H9 (cell line): ENCODE data around the gene SERTAD1. TPM values are rescaled to one million over a fixed set of nuclear protein-coding genes. Genes with fewer than 3 reads are reported as not detected.
A peak's percentile ranks its signal among the peaks of the same experiment; 100 is the strongest.
"Not testable (repeated sequence)": the region's sequence is repeated elsewhere in the genome, so short reads cannot be mapped to it uniquely, and the experiment has no call there.

Experiments
- DNase-seq: peaks from one replicate; pipeline ENCODE4 v3.0.0-alpha.2; 2017
- H2AFZ ChIP-seq: one replicate; pipeline ENCODE4 v1.6.1; 2013; ENCODE audit warnings: mild to moderate bottlenecking, low read length, control low read depth, moderate library complexity
- H2AK5ac ChIP-seq: 2 replicates; pipeline ENCODE4 v1.6.1; 2013; ENCODE audit warnings: low read length, control low read depth, mixed read lengths; ENCODE audit not compliant: insufficient read length
- H2BK120ac ChIP-seq: one replicate; pipeline ENCODE4 v1.6.1; 2013; ENCODE audit warnings: low read depth, mild to moderate bottlenecking, low read length, control low read depth, inconsistent platforms; ENCODE audit not compliant: poor library complexity, severe bottlenecking
- H2BK12ac ChIP-seq: 2 replicates; pipeline ENCODE4 v1.6.1; 2013; ENCODE audit warnings: low read length, control low read depth, mixed read lengths, low read depth; ENCODE audit not compliant: insufficient read length
- H2BK15ac ChIP-seq: 2 replicates; pipeline ENCODE4 v1.6.1; 2013; ENCODE audit warnings: low read depth, low read length, control low read depth
- H2BK20ac ChIP-seq: one replicate; pipeline ENCODE4 v1.6.1; 2013; ENCODE audit warnings: low read depth, mild to moderate bottlenecking, low read length, control low read depth, inconsistent platforms; ENCODE audit not compliant: poor library complexity, severe bottlenecking
- H2BK5ac ChIP-seq: 2 replicates; pipeline ENCODE4 v1.6.1; 2013; ENCODE audit warnings: low read length, control low read depth, mixed read lengths; ENCODE audit not compliant: insufficient read length
- H3K14ac ChIP-seq: 2 replicates; pipeline ENCODE4 v1.6.1; 2013; ENCODE audit warnings: low read length, control low read depth; ENCODE audit not compliant: insufficient read depth
- H3K18ac ChIP-seq: 2 replicates; pipeline ENCODE4 v1.6.1; 2013; ENCODE audit warnings: low read depth, mild to moderate bottlenecking, mixed read lengths, low read length, control low read depth; ENCODE audit not compliant: insufficient read length
- H3K23ac ChIP-seq: 2 replicates; pipeline ENCODE4 v1.6.1; 2013; ENCODE audit warnings: low read length, control low read depth, mixed read lengths, low read depth; ENCODE audit not compliant: insufficient read length
- H3K23me2 ChIP-seq: 2 replicates; pipeline ENCODE4 v1.6.1; 2013; ENCODE audit warnings: low read depth, mild to moderate bottlenecking, mixed read lengths, low read length, control low read depth; ENCODE audit not compliant: insufficient read length, poor library complexity, severe bottlenecking
- H3K27ac ChIP-seq: 2 replicates; pipeline ENCODE4 v1.5.1; 2013; ENCODE audit warnings: low read length, control low read depth, mixed read lengths, low read depth; ENCODE audit not compliant: insufficient read length
- H3K27me3 ChIP-seq: 2 replicates; pipeline ENCODE4 v1.6.1; 2013; ENCODE audit warnings: low read length, control low read depth, inconsistent platforms; ENCODE audit not compliant: insufficient read depth
- H3K4ac ChIP-seq: 2 replicates; pipeline ENCODE4 v1.6.1; 2013; ENCODE audit warnings: low read depth, mild to moderate bottlenecking, control low read depth, inconsistent platforms, low read length, moderate library complexity
- H3K4me1 ChIP-seq: 2 replicates; pipeline ENCODE4 v1.6.1; 2013; ENCODE audit warnings: low read length, control low read depth, inconsistent platforms; ENCODE audit not compliant: insufficient read depth
- H3K4me2 ChIP-seq: 2 replicates; pipeline ENCODE4 v1.6.1; 2013; ENCODE audit warnings: low read length, control low read depth, mixed read lengths; ENCODE audit not compliant: insufficient read length, insufficient read depth
- H3K56ac ChIP-seq: 2 replicates; pipeline ENCODE4 v1.6.1; 2013; ENCODE audit warnings: low read depth, mild to moderate bottlenecking, mixed read lengths, low read length, control low read depth; ENCODE audit not compliant: insufficient read length
- H3K79me1 ChIP-seq: 2 replicates; pipeline ENCODE4 v1.6.1; 2013; ENCODE audit warnings: low read depth, mild to moderate bottlenecking, moderate library complexity, low read length, control low read depth, inconsistent platforms; ENCODE audit not compliant: insufficient read depth, poor library complexity, severe bottlenecking
- H3K79me2 ChIP-seq: 2 replicates; pipeline ENCODE4 v1.6.1; 2013; ENCODE audit warnings: low read length, control low read depth, inconsistent platforms; ENCODE audit not compliant: insufficient read depth
- H3K9ac ChIP-seq: 2 replicates; pipeline ENCODE4 v1.6.1; 2013; ENCODE audit warnings: low read length, control low read depth, mixed read lengths; ENCODE audit not compliant: insufficient read length; ENCODE audit errors: extremely low read depth
- H3K9me3 ChIP-seq: one replicate; pipeline ENCODE4 v1.6.1; 2013; ENCODE audit warnings: low read depth, low read length, inconsistent platforms; ENCODE audit not compliant: control insufficient read depth
- H3T11ph ChIP-seq: one replicate; pipeline ENCODE4 v1.6.1; 2013; ENCODE audit warnings: mild to moderate bottlenecking, low read length, control low read depth, inconsistent platforms
- H4K20me1 ChIP-seq: one replicate; pipeline ENCODE4 v1.6.1; 2013; ENCODE audit not compliant: control insufficient read depth, insufficient read length, insufficient read depth
- H4K5ac ChIP-seq: 2 replicates; pipeline ENCODE4 v1.6.1; 2013; ENCODE audit warnings: low read depth, mild to moderate bottlenecking, mixed read lengths, low read length, control low read depth; ENCODE audit not compliant: insufficient read length
- H4K8ac ChIP-seq: replicated peaks from 2 replicates; pipeline ENCODE4 v1.6.1; 2013; ENCODE audit warnings: low read length, control low read depth, mixed read lengths, low read depth; ENCODE audit not compliant: insufficient read length
- H4K91ac ChIP-seq: 2 replicates; pipeline ENCODE4 v1.6.1; 2013; ENCODE audit warnings: low read depth, mild to moderate bottlenecking, moderate library complexity, mixed read lengths, low read length, control low read depth; ENCODE audit not compliant: insufficient read length
- H3K27ac Mint-ChIP-seq, 3 experiments: 2 replicates in 2 of 3; 3 replicates in 1 of 3; pipeline ENCODE4 v1.8.0; 2020 to 2021; ENCODE audit warnings: mixed read lengths in 3 of 3, mild to moderate bottlenecking in 1 of 3, moderate library complexity in 1 of 3
- H3K27me3 Mint-ChIP-seq: 2 replicates; pipeline ENCODE4 v1.8.0; 2021; ENCODE audit warnings: low read depth, mild to moderate bottlenecking, moderate library complexity, mixed read lengths
- H3K36me3 Mint-ChIP-seq, 3 experiments: 2 replicates in 2 of 3; 3 replicates in 1 of 3; pipeline ENCODE4 v1.8.0; 2020 to 2021; ENCODE audit warnings: low read depth in 3 of 3, mixed read lengths in 3 of 3; ENCODE audit not compliant: insufficient read depth in 1 of 3
- H3K4me1 Mint-ChIP-seq, 2 experiments: 2 replicates each; pipeline ENCODE4 v1.8.0; 2020; ENCODE audit warnings: mixed read lengths in 2 of 2
- H3K4me3 Mint-ChIP-seq, 2 experiments: 2 replicates in 1 of 2; 3 replicates in 1 of 2; pipeline ENCODE4 v1.8.0; 2020 to 2021; ENCODE audit warnings: mild to moderate bottlenecking in 2 of 2, mixed read lengths in 2 of 2, moderate library complexity in 1 of 2
- H3K9me3 Mint-ChIP-seq, 2 experiments: 2 replicates in 1 of 2; 3 replicates in 1 of 2; pipeline ENCODE4 v1.8.0; 2020; ENCODE audit warnings: mild to moderate bottlenecking in 2 of 2, mixed read lengths in 2 of 2, moderate library complexity in 1 of 2
- WGBS: extraction: QIAGEN DNeasy Blood & Tissue Kit; methylation state at CpG from one replicate; pipeline ENCODE4 v1.1.7; 2013; ENCODE audit warnings: missing lambda C conversion rate, low lambda C conversion rate, mixed read lengths; ENCODE audit not compliant: insufficient read length; ENCODE audit errors: extremely low coverage; 5-methylcytosine and 5-hydroxymethylcytosine counted together
- total RNA-seq: library from RNA; stranded (reverse); gene quantifications from 2 replicates; pipeline ENCODE4 v1.2.1, GENCODE V29; 2021
- TF ChIP-seq, protein P1 (sequence below): fragments of 200-600 bp; sonication (generic); conservative IDR thresholded peaks from 3 replicates; pipeline ENCODE4 v1.8.0; 2021; ENCODE audit warnings: antibody characterized with exemption, mild to moderate bottlenecking

Gene SERTAD1
- total RNA-seq, 1 experiment from 2014 or later, result 7.9 TPM

DNA sequence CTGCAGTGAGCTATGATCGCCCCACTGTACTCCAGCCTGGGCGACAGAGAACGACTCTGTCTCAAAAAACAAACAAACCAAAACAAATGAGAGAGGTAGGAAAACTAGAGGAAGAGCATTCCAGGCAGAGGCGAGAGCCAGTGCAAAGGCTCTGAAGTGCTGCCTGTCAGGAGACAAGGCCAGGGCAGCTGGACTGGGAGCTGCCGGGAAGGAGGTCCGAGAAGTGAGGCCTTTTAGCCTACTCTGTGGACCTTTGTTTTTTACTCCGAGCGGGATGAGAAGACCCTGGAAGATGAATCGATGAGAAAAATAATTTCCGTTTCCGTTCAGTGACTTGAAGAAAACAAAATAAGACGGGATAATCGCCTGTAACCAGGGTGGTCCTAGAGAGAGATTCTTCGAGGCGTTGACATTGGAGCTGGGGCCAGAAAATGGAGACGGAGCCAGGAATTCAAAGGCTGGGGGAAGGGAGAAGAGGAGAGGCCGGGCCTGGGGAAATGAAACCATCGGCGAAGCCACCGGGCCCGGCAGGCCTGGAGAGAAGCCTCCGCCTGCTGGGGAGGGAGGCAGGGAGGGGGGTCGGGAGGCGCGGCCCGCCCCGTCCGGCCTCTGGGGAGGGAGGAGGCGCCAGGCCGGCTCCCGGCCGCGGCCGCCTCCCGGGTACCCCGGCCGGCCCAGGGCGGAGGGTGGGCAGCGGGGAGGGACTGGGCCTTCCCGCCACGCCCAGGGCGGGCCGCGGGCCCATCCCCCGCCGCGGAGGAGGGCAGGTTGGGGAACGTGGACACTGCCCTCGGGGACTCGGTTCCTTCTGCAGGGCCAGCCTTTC, 7.8 kb upstream of the SERTAD1 start:
- Histone ChIP-seq H2BK120ac (peak overlapping the region; percentile 75), H3K27ac (peak overlapping the region; percentile 96), H3K4ac (no peak overlapping the region; the same call in 1 of the 2 replicates), H3K56ac (no peak overlapping the region), H2AFZ (peak overlapping the region; percentile 57), H3K23me2 (peaks cover 5% of the 10 kb centered on the region), H3K4me1 (no peaks in the 10 kb centered on the region), H3K9me3 (no peaks in the 10 kb centered on the region), H3T11ph (peak overlapping the region; percentile 96), H3K4me2 (peak overlapping the region; percentile 92), H3K27me3 (no peaks in the 10 kb centered on the region), H3K79me1 (no peaks in the 10 kb centered on the region), H2BK12ac (peak overlapping the region; percentile 96), H4K5ac (no peak overlapping the region), H2BK15ac (no peak overlapping the region), H3K9ac (peak overlapping the region; percentile 86), H2BK20ac (no peak overlapping the region), H3K14ac (peak overlapping the region; percentile 91; the same call in 1 of the 2 replicates), H3K18ac (peak overlapping the region; percentile 94), H4K8ac (no peak overlapping the region), H2BK5ac (peak overlapping the region; percentile 69), H4K91ac (peak overlapping the region; percentile 61), H3K23ac (no peak overlapping the region), H3K79me2 (no peaks in the 10 kb centered on the region), H2AK5ac (no peak overlapping the region), H4K20me1 (no peaks in the 10 kb centered on the region)
- H3K27me3 Mint-ChIP-seq, result no peaks in the 10 kb centered on the region
- peak; percentile 85 for DNase-seq
- H3K9me3 Mint-ChIP-seq, result peaks cover 2 to 4% of the 10 kb centered on the region in 2 experiments; a peak in 3 of 5 replicates
- H3K36me3 Mint-ChIP-seq, result peaks cover 0 to 1% (median 0%) of the 10 kb centered on the region in 3 experiments; a peak in 2 of 7 replicates
- H3K4me1 Mint-ChIP-seq, result peaks cover 9 to 21% of the 10 kb centered on the region in 2 experiments
- peak overlapping the region; percentile 68 to 77 for H3K4me3 Mint-ChIP-seq
- H3K27ac Mint-ChIP-seq, result peak overlapping the region; percentile 95 to 99 (median 99)
- WGBS, result no CpG with 5 or more reads among the region's 50 CpGs
- TF ChIP-seq, protein P1, sequence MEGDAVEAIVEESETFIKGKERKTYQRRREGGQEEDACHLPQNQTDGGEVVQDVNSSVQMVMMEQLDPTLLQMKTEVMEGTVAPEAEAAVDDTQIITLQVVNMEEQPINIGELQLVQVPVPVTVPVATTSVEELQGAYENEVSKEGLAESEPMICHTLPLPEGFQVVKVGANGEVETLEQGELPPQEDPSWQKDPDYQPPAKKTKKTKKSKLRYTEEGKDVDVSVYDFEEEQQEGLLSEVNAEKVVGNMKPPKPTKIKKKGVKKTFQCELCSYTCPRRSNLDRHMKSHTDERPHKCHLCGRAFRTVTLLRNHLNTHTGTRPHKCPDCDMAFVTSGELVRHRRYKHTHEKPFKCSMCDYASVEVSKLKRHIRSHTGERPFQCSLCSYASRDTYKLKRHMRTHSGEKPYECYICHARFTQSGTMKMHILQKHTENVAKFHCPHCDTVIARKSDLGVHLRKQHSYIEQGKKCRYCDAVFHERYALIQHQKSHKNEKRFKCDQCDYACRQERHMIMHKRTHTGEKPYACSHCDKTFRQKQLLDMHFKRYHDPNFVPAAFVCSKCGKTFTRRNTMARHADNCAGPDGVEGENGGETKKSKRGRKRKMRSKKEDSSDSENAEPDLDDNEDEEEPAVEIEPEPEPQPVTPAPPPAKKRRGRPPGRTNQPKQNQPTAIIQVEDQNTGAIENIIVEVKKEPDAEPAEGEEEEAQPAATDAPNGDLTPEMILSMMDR, result no peak

DNA sequence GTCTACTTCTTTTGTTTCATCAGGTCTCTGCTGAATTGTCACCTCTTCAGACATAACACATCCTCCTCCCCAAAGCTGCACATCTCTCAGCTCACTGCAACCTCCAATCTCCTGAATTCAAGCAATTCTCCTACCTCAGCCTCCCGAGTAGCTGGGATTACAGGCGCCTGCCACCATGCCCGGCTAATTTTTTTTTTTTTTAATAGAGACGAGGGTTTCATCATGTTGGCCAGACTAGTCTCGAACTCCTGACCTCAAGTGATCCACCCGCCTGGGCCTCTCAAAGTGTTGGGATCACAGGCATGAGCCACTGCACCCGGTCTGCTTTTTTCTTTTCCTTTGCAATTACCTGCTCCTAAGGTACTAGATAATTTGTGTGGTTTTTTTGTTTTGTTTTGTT, 7.0 kb upstream of the SERTAD1 start:
- not testable (repeated sequence) for H3K23me2 ChIP-seq, H3K23ac ChIP-seq, H3K4me1 ChIP-seq, H3K9me3 ChIP-seq, H2AFZ ChIP-seq, H3K9me3 Mint-ChIP-seq, H2BK15ac ChIP-seq, H3K27me3 Mint-ChIP-seq, H3K79me2 ChIP-seq, H4K8ac ChIP-seq, DNase-seq, H3K56ac ChIP-seq, H3T11ph ChIP-seq, H3K9ac ChIP-seq, H2BK20ac ChIP-seq, H3K36me3 Mint-ChIP-seq, H3K18ac ChIP-seq, H3K27me3 ChIP-seq, H3K27ac ChIP-seq, H2BK5ac ChIP-seq, H2AK5ac ChIP-seq, H4K5ac ChIP-seq, H3K14ac ChIP-seq, H2BK12ac ChIP-seq, H4K91ac ChIP-seq, H3K4ac ChIP-seq, H4K20me1 ChIP-seq, H2BK120ac ChIP-seq, H3K79me1 ChIP-seq
- no CpG with 5 or more reads among the region's 7 CpGs for WGBS
- Mint-ChIP-seq H3K27ac (peak overlapping the region; percentile 95 to 99 (median 99); a peak in 6 of 7 replicates), H3K4me3 (peak overlapping the region; percentile 68 to 77), H3K4me1 (peaks cover 9 to 21% of the 10 kb centered on the region in 2 experiments)
- H3K4me2 ChIP-seq, result peak overlapping the region; percentile 92
